GM12878 (cell line): Measurements from ENCODE around the gene MACF1. TPM values are rescaled to one million over a fixed set of nuclear protein-coding genes. Genes with fewer than 3 reads are reported as not detected.

Experiments
- ATAC-seq: fragments of 200-7000 bp; cut with Tn5 transposase; 3 replicates; pipeline ENCODE4 v1.9.1; 2020; ENCODE audit warnings: mild to moderate bottlenecking, moderate library complexity
- BruUV-seq: library from RNA; stranded (reverse); fragments of 400-500 nt; replicated peaks from 2 replicates; lab custom pipeline; 2021; lab: Mats Ljungman, UMichigan
- CTCF ChIA-PET: fragments of 300-600 bp; sonication (Branson Sonifier 250); formaldehyde crosslinking; extraction: SDS; loops from one replicate; lab custom pipeline; 2021; ENCODE audit warnings: inconsistent platforms; lab: Yijun Ruan, JAX
- POLR2A ChIA-PET: fragments of 350-600 bp; formaldehyde crosslinking; extraction: SDS; loops from one replicate; lab custom pipeline; 2021; ENCODE audit warnings: inconsistent platforms; lab: Charles Lee
- RAD21 ChIA-PET: fragments of 300-600 bp; sonication (Branson Sonifier 250); formaldehyde crosslinking; loops from one replicate; lab custom pipeline; 2023; ENCODE audit warnings: antibody characterized with exemption; ENCODE audit not compliant: unreplicated experiment; lab: Charles Lee
- SMC1A ChIA-PET: fragments of 300-600 bp; sonication (Branson Sonifier 250); formaldehyde crosslinking; loops from one replicate; lab custom pipeline; 2023; ENCODE audit not compliant: unreplicated experiment, uncharacterized antibody; lab: Charles Lee
- DNase-seq: peaks from one replicate; pipeline ENCODE4 v3.0.0-alpha.2; 2011; ENCODE audit warnings: low read depth, low spot score
- FAIRE-seq: peaks from 3 replicates; lab custom pipeline; 2011; peaks lifted over from hg19 to GRCh38; lab: Jason Lieb, UNC
- H2AFZ ChIP-seq: 2 replicates; pipeline ENCODE4 v1.6.0; 2011; ENCODE audit warnings: low read depth, low read length, control low read depth; ENCODE audit not compliant: control insufficient read depth
- H3K27ac ChIP-seq: 2 replicates; pipeline ENCODE4 v1.5.1; 2011; ENCODE audit warnings: control low read depth; ENCODE audit not compliant: control insufficient read depth, insufficient read depth
- H3K27me3 ChIP-seq, 2 experiments: replicated peaks in 1 of 2; 2 replicates each; pipeline versions ENCODE4 v1.6.0 to v1.6.1; 2011; ENCODE audit warnings: low read length in 1 of 2; ENCODE audit not compliant: control insufficient read depth in 2 of 2, insufficient read depth in 2 of 2
- H3K36me3 ChIP-seq, 2 experiments: 2 replicates each; pipeline ENCODE4 v1.5.1; 2011; ENCODE audit warnings: low read length in 1 of 2; ENCODE audit not compliant: control insufficient read depth in 2 of 2, insufficient read depth in 2 of 2
- H3K4me1 ChIP-seq: 2 replicates; pipeline ENCODE4 v1.6.1; 2011; ENCODE audit warnings: mild to moderate bottlenecking, low read length, moderate library complexity, mixed read lengths; ENCODE audit not compliant: control insufficient read depth, insufficient read depth
- H3K4me2 ChIP-seq: 2 replicates; pipeline ENCODE4 v1.6.0; 2011; ENCODE audit warnings: control low read depth; ENCODE audit not compliant: control insufficient read depth, insufficient read depth
- H3K4me3 ChIP-seq: fragments of 200-600 bp; sonication (generic); 2 replicates; pipeline ENCODE4 v1.5.1; 2016
- H3K79me2 ChIP-seq: 2 replicates; pipeline ENCODE4 v1.6.0; 2011; ENCODE audit warnings: low read length; ENCODE audit not compliant: control insufficient read depth, insufficient read depth
- H3K9ac ChIP-seq: 2 replicates; pipeline ENCODE4 v1.8.0; 2011; ENCODE audit warnings: low read length, control low read depth, mixed read lengths; ENCODE audit not compliant: control insufficient read depth, insufficient read depth
- H3K9me3 ChIP-seq: replicated peaks from 3 replicates; pipeline ENCODE4 v1.5.1; 2011; ENCODE audit warnings: mild to moderate bottlenecking, low read length; ENCODE audit not compliant: control insufficient read depth, insufficient read depth
- H4K20me1 ChIP-seq: 2 replicates; pipeline ENCODE4 v1.6.0; 2011; ENCODE audit not compliant: control insufficient read depth, insufficient read depth
- CBX3 ChIP-seq: fragments of 200-600 bp; sonication (generic); IDR thresholded peaks from 2 replicates; pipeline ENCODE4 v1.6.1; 2016; ENCODE audit warnings: low read depth, borderline replicate concordance
- CEBPZ ChIP-seq: fragments of 150-350 bp; IDR thresholded peaks from 2 replicates; pipeline ENCODE4 v1.6.1; 2016; ENCODE audit warnings: low read depth, low read length
- CHD2 ChIP-seq: IDR thresholded peaks from 2 replicates; pipeline ENCODE4 v1.6.1; 2011; ENCODE audit warnings: low read depth, low read length, improper control_type of control experiment, borderline replicate concordance
- MEF2A ChIP-seq: IDR thresholded peaks from 2 replicates; pipeline ENCODE4 v1.6.1; 2011; ENCODE audit warnings: low read depth, mild to moderate bottlenecking, low read length, moderate library complexity; ENCODE audit not compliant: insufficient read depth
- POLR2AphosphoS2 ChIP-seq: IDR thresholded peaks from 2 replicates; pipeline ENCODE4 v1.6.1; 2011; ENCODE audit warnings: low read depth, mild to moderate bottlenecking, low read length, improper control_type of control experiment, moderate library complexity
- RAD21 ChIP-seq: IDR thresholded peaks from 2 replicates; pipeline ENCODE4 v1.6.1; 2011; ENCODE audit warnings: mild to moderate bottlenecking, low read depth, low read length, moderate library complexity; ENCODE audit not compliant: insufficient read depth
- ZBTB11 ChIP-seq: fragments of 450-650 bp; formaldehyde crosslinking; IDR thresholded peaks from 2 replicates; pipeline ENCODE4 v1.5.0; 2022; ENCODE audit warnings: mild to moderate bottlenecking, missing genetic modification characterization
- ZNF384 ChIP-seq: IDR thresholded peaks from 2 replicates; pipeline ENCODE4 v1.6.1; 2012; ENCODE audit warnings: low read depth, mild to moderate bottlenecking, low read length, improper control_type of control experiment, borderline replicate concordance
- ZSCAN29 ChIP-seq: fragments of 450-650 bp; IDR thresholded peaks from 2 replicates; pipeline ENCODE4 v1.6.1; 2017; ENCODE audit warnings: mild to moderate bottlenecking, moderate library complexity
- in situ Hi-C: fragments of 300-500 bp; cut with MboI; formaldehyde crosslinking; loops from 9 replicates; pipeline ENCODE4 v1.14.3; 2018; ENCODE audit warnings: mixed read lengths
- intact Hi-C: fragments of 100-400 bp; cut with micrococcal nuclease; formaldehyde crosslinking; loops from one replicate; pipeline ENCODE4 v1.14.2; 2022; ENCODE audit not compliant: unreplicated experiment
- polyA plus RNA-seq, 11 experiments: library from polyadenylated mRNA; depleted of rRNA in 4 of 11; unstranded in 6 of 11; stranded (reverse) in 5 of 11; fragments of >200 nt; fragmentation: Nextera tagmentation in 4 of 11; fragmentation: Illumina TruSeq in 1 of 11; extraction: Ambion mirVana in 4 of 11; extraction: Trizol in 1 of 11; gene quantifications; 1 replicate in 1 of 11; 2 replicates in 10 of 11; pipeline versions ENCODE4 v1.2.1 to v1.2.3, GENCODE V29; 2011 to 2016; ENCODE audit warnings: inconsistent platforms in 2 of 11, missing spikeins in 2 of 11, low read depth in 1 of 11
- total RNA-seq, 4 experiments: library from RNA; depleted of rRNA in 3 of 4; stranded (reverse); fragments of >200 nt in 3 of 4; fragmentation: Illumina TruSeq in 1 of 4; extraction: Trizol in 1 of 4; gene quantifications; 2 replicates each; pipeline versions ENCODE4 v1.2.1 to v1.2.3, GENCODE V29; 2013 to 2021

MACF1 gene
- total and polyA plus RNA-seq, 10 of the 15 experiments (the other 5 are each of a cell fraction or from before 2014, with no cell fraction given), result 15.5 to 201 (median 76.9) TPM

DNA sequence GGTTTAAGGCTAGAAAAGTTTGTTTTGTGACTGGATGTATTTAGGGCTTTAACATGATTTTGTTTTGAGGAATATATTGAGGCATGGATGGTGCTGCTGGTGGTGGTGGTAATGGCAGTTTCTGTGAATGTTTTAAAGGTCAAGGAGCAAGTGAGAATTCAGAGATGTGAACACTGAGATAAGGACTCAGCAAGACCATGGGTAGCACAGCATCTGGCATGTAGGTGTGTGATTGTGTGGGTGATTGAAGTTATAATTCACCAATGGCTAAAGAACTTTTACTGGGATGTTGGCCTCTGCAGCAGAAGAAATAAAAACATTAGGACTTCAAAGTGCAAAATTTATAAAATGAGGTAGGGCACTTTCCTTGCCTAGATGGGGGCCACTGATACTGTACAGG, 65.9 kb downstream of the MACF1 start:
- H3K9ac ChIP-seq, result peak overlapping the region; percentile 49
- H3K9me3 ChIP-seq, result no peaks in the 10 kb centered on the region
- in situ Hi-C loops (no loop called here), intact Hi-C loops (no loop called here)
- no peaks in the 10 kb centered on the region for H3K27me3 ChIP-seq
- ATAC-seq (no peak), FAIRE-seq (no peak), DNase-seq (no peak)
- H3K4me1 ChIP-seq, result peaks cover 56% of the 10 kb centered on the region
- CTCF ChIA-PET, result interaction anchor here (0.9 to 25.0 kb wide), 10 partner anchors 8 to 269 kb away, joined by 3 to 918 read pairs (median 6); no protein-coding TSS in a partner anchor
- TSS peak; percentile 40 for BruUV-seq
- H4K20me1 ChIP-seq, result no peaks in the 10 kb centered on the region
- peak overlapping the region; percentile 81 for H3K27ac ChIP-seq
- peaks cover 87% of the 10 kb centered on the region for H3K79me2 ChIP-seq
- H3K36me3 ChIP-seq, result peaks cover 2 to 11% of the 10 kb centered on the region in 2 experiments; a peak in 3 of 4 replicates
- SMC1A ChIA-PET, result interaction anchor here (0.6 to 13.9 kb wide), 12 partner anchors 8 to 397 kb away, joined by 3 to 155 read pairs (median 8); no protein-coding TSS in a partner anchor
- TF ChIP-seq ZNF384, result no peak
- no peak for TF ChIP-seq MEF2A
- no peak for TF ChIP-seq RAD21
- TF ChIP-seq ZBTB11 (CRISPR knock-in tag), result no peak
- no peak for TF ChIP-seq POLR2AphosphoS2
- no peak for TF ChIP-seq CHD2
- TF ChIP-seq ZSCAN29, result no peak
- TF ChIP-seq CBX3, result no peak
- no peak for TF ChIP-seq CEBPZ
- POLR2A ChIA-PET, result interaction anchor here (1.1 to 2.5 kb wide), 2 partner anchors 9 to 57 kb away, joined by 5 to 9 read pairs; no protein-coding TSS in a partner anchor
- no peak overlapping the region for H2AFZ ChIP-seq
- RAD21 ChIA-PET, result interaction anchor here (0.9 to 10.8 kb wide), 7 partner anchors 10 to 268 kb away, joined by 3 to 117 read pairs (median 7); no protein-coding TSS in a partner anchor
- H3K4me3 ChIP-seq, result peak overlapping the region; percentile 57
- peak overlapping the region; percentile 89 for H3K4me2 ChIP-seq
